Stimulated activated CD4-positive, alpha-beta T cell treated with anti-CD3 and anti-CD28 coated beads, Interleukin-1b, Interleukin-23, amount 100 ng/mL, for 48 hours (primary cell): ENCODE data around the gene HS3ST3A1.
A peak's percentile ranks its signal among the peaks of the same experiment; 100 is the strongest.

ENCODE experiments used
- DNase-seq: peaks from one replicate; pipeline ENCODE4 v3.0.0-alpha.2; 2020

The HS3ST3A1 gene

DNA sequence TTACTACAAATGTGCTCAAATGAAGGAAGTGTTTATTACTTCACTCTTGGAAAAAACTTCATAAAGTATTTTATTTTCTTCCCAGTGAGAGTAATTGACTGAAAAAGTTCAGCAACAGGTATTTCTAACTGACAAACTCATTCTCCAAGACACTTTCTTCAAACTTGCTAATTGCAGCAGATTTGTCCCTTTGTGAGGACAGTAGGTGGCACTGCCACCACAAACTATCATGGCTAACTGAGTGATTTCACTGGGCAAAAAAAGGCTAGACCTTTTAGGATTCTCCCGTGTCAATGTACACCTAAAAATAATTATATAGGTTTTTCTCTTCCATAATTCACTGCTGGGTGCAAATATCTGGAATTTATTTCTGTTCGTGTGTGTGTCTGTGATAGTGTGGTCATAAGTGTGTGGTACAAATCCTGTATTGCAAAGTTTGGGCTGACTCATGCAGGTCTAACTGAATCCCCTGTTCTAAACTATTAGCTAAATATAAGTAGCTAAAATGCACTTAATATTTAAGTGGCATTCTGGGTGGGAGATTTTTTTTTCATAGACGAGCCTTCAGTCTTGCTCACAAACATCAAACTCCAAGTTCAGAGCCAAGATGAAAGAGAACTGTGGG lies 3.9 kb downstream of the HS3ST3A1 start:
- DNase-seq, result no peak

DNA sequence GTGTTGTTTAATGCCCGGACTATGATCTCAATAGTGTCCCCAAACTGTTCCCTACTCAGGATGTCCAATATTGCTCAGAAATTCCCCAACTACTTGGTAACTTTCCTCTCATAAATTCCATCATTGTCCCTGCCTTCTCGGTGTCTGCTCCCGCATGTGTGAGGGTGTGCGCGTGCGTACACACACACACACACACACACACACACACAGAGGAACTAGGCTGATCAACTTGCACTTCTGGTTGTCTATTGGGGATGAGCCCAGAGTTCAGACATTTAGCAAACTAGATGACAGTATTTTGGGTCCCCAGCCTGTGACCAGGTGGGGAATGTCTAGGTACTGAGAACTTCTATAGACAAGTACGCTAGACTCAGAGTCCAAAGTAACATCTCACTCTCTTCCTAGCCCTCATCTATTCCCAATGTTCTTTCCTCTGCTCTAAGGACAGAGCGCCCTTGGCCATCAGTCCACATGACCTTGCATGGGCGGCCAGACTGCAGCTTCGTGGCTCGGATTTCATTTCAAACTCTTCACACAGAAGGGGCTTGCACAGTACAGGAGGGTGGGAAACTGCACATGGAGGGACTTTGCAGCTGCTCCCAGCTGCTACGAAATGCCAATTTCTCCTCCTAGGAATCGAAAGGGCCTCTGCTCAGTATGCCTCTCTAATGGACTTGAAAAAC lies 5.3 kb downstream of the HS3ST3A1 start:
- DNase-seq, result no peak

DNA sequence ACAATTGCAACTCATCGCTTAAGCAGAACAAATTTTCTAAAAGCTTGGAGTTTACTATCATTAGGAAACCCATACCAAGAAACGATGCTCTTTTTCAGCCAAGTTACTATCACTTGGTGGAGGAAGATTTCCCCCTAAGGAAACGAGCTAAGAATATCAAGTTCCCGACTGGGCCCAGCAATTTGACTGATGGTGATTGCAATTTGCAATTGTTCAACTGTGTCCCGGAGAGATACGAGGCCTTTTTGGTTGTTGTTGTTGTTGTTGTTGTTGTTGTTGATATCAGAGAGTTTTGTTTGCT lies 6.2 kb downstream of the HS3ST3A1 start:
- no peak for DNase-seq

DNA sequence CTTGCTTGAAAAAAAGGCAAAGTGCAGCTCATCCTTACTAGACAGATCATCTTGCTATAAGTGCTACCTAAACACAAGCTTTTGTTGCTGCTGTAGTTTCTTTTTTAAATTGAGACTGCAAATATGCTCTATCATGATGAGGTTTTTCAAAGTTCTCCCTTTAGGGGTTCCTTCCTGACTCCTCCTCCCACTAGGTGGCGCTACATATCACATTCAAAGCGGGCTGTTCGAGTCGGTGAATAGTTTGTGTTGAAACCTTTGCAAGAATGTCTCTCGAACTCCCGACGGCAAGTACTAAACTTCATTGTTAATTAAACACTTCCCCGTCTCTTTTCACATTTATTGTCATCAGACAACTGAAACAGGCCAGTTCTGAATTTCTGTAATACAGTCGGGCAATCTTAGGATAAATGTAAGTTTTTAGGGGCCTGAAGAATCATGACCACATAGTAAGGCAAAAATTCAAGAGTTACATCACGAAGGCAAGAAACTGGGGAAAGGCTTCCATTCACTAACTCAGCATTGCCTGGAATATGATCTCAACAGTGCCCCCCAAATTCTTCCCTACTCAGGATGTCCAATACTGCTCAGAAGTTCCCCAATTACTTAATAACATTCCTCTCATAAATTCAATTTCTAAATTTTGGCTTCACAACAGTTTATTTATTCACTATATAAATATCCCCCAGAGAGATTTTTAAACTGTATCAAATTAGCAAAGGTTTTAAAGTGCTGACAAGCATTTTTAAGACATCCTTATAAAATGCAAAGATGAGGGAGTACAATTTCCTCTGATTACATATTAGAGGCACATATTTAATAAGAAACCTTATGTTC lies 6.7 kb downstream of the HS3ST3A1 start:
- peak; percentile 78 for DNase-seq

DNA sequence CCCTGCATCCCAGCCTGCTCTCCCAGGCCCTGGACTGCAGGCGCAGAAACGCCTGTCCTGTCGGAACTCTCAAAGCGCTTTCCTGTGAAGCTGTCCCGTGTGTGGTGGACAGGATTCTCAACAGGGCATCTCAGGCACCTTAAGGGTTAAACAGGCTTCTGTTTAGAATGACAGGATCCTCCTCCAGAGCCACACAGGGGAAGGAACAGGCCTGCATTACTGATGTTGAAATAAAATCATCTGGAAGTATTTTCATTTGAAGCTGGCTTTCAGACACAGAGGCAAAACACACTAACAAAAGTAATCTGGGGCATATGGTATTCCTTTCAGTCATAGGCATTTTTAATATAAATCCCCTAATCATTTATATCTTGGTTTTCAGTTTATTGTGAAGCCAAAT lies 7.4 kb downstream of the HS3ST3A1 start:
- DNase-seq, result no peak

DNA sequence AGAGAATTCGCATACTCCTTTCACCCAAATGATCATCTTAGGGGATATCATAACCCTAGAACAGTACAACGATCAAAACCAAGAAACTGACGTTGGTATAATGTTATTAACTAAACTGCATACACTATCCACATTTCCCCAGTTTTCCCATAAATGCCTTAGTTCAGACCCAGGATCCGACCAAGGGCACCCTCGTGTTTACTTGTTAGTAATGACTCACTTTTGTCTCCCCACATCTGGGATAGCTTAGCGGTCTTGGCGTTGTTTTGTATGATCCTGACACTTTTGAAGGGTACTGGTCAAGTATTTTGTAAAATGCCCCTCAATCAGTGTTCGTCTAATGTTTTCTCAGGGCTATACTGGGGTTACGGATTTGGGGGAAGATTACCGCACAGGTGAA lies 8.0 kb downstream of the HS3ST3A1 start:
- DNase-seq, result no peak

DNA sequence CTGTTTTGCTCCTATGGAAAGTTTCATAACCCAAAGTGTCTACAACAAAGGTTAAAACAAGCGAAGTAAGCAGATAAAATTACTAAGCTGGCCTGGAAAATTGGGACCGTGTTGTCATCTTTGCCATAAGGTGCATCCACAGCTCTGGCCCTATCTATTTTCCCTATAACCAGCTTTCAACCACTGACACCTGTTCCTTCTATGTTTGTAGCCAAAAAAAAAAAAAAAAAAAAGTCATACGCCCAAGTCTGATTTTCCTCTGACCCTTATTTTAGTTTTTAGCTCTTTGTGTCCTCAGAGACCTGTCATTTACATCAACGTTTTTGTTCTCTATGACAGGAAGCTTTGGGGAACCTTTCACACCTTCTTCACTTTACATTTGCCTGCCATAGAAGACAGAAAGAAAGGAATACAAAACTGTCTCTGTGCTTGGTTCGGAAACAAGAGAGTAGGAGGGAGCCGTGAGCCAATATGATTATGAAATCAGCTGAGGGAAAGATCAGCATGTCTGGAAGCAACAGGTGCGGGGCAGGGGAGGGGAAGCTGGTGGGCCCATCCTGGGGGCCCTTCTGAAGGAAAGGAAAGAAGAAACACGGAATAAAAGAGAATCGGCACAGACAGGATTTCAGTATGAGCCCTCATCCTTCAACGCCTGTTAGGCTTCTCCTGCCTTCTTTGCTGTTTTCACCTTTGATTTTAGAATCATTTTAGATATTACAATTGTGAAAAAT lies 8.5 kb downstream of the HS3ST3A1 start:
- DNase-seq, result no peak

DNA sequence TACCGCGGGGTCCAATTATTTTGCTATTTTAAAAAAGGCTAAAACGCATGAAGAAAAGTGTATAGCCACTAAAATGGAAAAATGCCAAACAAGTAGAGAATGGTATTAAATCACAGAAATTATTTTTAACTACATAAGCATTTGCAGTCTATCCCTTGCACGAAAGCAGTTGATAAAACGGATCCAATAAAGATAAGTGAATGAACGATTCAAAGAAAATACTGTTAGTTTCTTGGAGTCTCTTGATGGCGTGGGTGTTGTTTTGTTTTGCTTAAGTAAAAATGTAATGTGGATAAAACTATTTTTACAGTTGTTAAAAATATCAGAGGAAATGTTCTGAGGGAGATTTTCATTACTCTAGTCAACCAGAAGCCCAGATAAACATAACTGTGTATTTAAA lies 9.3 kb downstream of the HS3ST3A1 start:
- no peak for DNase-seq

DNA sequence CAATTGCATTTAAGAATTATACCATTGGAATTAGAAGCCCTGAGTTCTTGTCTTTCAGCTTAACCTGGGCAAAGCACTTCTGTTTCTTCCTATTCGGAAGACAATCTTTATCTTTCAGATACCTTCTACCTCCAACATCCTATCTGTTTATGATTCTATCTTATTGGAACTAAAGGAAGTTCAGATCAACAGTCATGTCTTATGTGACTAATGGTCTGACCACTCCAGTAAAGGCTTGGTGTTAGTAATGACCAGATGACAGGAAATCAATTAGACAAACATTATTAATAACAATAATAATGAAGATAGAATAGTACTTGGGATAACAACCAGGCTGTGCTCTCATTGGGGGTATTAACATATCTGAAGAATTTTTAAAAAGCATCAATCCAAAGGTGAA lies 11.3 kb downstream of the HS3ST3A1 start:
- no peak for DNase-seq

DNA sequence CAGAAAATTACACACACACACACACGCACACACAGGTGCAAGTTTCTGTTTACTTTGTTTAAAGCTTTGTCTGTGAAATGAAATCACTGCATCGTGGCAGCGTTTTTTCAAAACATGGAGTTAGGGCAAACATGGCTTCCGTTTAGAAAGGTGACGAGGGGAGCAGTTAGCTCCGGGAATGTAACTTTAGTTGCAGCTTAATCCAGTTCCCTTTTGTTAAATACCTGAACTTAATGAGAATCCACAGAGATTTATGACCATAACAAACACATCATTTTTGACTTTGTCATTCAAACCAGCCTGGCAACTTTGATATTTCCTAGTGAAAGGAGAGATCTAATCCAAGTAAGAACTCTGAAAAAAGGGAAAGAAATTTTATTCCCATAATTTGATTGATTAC lies 12.1 kb downstream of the HS3ST3A1 start:
- no peak for DNase-seq

DNA sequence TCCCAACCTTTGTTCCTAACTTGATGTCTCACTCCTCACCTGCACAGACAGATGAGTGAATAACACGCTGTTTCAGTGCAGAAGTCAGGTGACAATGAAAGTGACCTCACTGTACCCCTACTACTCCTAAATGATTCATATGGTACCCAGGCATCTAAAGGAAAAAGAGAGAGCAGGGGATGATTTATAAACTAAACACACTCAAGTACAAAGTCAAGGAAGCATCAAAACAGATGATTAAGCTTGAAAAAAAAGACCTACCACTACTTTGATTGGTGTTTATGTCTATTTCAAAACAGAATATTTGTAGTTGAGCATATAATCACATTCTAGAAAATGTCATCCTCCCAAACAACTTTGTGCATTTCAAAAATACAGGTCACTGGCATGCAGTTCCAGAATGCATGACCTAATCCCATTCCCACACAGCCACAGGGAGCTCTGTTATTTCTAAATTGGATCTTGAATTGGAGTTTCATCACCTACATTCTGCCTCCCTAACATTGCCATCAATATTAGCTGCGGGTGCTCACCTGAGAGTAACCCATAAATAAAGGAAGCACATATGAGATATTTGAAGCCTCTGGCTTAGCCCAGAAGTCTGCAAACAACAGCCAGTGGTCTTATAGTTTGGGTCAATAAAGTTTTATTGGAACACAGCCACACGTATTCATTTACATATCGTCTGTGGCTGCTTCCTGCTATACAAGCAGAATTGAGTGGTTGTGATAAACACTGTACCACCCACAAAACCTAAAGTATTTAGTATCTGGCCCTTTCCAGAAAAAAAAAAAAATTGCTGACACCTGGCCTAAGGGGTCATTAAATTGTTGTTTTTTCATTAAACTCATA lies 14.0 kb downstream of the HS3ST3A1 start:
- DNase-seq, result no peak

DNA sequence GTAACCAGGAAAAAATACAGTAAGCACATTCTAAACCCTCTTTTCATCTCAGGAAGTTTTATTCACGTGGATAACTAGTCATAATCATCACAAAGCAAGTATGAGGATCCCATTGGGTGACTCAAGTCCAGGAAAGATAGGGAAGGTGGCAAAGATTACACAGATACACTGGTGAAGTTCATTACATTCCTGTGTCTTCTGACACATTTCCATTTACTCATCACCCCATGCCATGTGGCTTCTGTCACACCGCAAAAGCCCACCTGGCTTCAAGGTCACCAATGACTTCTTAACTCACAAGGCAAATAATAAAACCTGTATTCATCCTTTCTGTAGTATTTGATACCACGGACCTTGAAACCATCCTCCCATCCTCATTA lies 17.0 kb downstream of the HS3ST3A1 start:
- no peak for DNase-seq

DNA sequence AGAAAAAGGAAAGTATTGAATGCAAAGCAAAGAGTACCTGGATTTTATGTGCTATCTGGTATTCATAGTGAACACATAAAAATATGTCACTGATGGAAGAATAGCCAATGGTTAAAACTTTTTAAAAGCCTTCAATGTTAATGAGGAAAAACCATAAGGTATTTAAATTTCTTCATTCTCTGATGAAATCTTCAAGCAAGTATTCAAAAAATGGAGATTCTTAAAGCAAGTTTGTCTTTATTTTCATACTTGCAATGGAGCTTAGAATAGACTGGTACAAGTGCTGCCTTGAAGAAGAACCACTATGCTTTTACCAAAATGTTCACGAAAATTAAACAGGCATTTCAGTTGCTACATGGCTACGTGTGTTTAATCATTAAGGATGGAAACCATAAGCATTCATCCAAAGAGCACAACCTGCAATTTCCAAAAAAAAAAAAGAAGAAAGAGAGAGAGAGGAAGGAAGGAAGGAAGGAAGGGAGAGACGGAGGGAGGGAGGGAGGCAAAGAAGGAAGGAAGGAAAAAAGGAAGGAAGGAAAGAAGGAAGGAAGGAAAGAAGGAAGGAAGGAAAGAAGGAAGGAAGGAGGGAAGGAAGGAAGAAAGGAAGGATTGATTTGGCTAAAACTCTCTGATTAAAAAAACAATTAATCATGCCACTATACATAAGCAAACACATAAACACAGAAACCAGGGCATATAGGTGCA lies 17.6 kb downstream of the HS3ST3A1 start:
- DNase-seq, result no peak

DNA sequence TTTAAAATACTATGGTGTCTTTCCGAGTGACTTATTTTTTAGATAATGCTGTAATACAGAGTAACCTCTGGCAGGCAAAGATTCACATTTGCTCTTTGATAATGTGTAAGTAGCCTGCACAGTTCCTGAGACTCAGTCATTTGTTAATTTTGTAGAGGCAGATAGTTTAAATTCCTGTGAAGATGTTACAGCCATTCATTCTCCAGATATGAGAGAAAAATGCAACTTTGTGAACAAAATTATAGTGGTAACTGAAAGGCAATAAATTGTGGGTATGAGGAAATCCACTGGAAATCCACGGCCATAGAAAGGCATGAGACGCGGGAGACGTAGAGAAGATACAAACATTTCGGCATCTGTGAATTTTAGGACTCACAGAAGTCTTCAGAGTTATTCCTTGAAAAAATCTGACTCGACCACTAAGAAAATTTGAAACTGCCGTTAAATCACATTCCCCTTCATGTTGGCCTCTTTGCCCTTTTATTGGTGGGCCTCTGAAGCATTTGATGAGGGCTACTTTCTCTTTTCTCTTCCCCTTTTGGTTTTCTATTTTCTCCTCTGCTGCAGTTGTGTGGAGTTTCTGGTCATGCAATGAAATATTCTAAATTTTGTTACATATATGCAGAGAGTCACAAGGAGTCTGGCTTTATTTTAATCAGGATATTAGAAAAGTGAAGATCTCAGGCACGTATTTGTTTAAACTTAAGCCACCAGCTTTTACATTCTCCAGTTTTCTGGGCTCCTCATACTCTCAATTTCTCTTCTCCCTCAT lies 18.8 kb downstream of the HS3ST3A1 start:
- no peak for DNase-seq

DNA sequence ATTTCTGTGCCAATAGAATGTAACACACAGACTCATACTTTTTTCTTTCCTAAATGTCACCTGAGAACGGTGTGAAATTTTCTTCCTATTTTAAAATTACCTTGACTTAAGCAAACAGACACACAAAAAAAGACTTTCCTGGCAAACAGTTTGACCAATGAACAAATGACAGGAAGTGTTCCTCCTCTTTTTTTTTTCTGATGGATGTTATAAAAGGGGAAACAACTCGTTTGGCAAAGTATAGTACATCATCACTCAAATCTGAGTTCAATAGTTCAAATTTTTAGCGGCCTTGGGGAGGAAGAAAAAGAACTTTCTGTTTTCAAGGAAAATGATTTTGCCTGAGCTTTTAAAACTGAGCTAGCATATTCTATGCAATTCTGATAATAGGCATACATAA lies 19.8 kb downstream of the HS3ST3A1 start:
- no peak for DNase-seq

DNA sequence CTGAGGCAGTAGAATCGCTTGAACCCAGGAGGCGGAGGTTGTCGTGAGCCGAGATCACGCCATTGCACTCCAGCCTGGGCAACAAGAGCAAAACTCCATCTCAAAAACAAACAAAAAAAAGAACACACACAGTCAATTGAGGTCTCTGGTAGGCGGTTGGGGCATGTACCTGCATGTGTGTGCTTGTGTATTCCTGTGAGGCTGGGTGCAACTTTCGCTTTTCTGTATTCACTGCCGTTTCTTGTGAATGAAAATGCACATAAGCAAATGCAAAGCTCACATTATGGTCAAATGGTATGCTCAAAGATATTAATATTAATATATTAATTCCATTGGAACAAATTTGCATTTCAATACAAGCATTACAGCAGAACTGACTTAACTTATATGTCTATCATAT lies 20.9 kb downstream of the HS3ST3A1 start:
- DNase-seq, result no peak

DNA sequence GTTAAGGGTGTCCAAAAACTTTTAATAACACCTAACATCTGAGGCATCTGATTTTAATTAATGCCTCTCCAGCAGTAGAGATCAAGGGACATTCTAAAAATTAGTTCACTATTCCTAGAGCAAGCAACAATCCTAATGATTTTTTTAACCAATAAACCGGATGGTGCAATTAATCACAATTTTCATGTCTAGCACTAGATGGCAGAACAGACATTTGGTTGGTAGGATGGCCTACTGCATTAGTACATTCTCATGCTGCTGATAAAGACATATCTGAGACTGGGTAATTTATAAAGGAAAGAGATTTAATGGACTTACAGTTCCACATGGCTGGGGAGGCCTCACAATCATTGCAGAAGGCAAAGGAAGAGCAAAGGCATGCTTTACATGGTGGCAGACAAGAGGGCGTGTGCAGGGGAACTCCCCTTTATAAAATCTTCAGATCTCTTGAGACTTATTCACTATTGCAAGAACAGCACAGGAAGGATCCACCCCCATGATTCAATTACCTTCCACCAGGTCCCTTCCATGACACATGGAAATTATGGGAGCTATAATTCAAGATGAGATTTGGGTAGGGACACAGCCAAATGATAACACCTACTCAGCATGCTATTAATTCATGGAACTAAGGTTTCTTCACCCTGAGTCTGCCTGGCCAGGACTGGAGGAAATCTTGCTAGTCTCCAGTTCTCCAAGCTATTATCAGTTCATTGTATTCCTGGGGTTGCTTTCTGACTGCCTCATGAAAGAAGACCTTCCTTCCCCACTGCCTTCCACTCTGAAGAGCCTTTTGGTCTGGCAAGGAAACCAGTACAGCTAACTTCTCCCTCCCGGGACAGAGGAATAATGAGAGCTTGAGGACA lies 24.8 kb downstream of the HS3ST3A1 start:
- DNase-seq, result no peak

DNA sequence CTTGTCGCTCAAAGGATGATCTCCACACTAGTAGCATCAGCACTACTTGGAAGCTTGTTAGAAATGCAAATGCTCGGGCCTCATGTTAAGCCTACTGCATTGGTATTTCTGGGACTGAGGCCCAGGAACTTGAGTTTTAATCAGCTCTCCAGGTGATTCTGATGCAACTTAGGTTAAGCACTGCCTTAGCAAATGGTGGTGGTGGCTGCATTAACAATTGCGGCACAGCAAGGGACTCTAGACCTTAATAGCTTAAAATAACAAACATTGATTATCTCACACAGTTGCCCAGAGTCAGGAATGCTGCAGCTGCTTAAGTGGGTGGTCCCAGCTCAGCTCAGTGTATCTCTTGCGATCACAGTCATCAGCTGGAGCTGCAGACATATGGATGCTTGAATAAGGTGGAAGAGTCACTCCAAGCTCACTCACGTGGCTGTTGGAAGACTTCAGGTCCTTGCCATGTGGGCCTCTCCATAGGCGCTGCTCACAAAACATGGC lies 25.8 kb downstream of the HS3ST3A1 start:
- no peak for DNase-seq

DNA sequence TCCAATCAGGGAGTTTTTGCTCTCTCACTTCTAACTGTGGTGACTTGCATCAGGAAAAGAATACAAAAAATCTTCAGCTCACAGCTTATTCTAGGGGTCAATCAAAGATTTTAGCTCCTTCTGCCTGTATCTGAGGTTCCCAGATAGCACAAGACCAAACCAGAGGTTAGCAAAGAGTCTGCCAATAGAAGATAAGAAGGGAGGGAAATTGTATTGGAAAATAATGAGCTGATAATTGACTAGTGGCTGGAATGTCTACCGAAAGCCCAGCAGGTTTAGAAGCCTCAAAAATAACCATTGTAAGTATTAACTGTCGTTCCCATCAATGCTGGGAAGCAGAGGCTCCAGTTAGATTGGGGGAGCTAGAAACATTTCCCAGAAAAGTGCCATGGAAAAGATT lies 26.3 kb downstream of the HS3ST3A1 start:
- no peak for DNase-seq

DNA sequence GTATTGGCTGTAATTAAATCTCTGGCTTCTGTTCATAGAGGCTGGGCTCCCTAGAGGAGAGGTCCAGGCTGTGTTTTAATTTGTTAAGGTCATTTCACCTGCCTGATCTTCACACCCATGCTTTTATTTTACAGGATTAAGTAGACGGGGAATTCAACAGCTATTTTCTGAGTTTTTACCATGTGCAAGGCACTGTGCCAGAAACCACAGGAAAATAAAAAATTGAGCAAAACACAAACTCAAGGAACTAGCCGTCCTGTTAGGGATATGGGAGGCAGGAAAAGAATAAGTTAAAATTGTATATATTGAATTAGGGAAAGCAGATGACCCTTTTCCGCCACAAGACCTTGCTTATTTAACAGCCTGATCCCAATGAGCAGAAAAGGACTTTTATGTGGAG lies 29.1 kb downstream of the HS3ST3A1 start:
- DNase-seq, result no peak
